OCI-LY3 (cell line): ENCODE measurements around the gene NOS1AP.

Experiments used
- EZH2phosphoT487 ChIP-seq: fragments of 200-600 bp; shearing (Covaris generic); IDR thresholded peaks from 2 replicates; pipeline ENCODE4 v1.6.1; 2018; ENCODE audit warnings: antibody characterized with exemption, mixed run types, low read depth
- TF ChIP-seq, protein P1 (sequence below): fragments of 200-600, 300-600 bp; sonication (generic); IDR thresholded peaks from 2 replicates; pipeline ENCODE4 v1.5.1; 2014; ENCODE audit warnings: antibody characterized with exemption, low read length, low read depth

DNA sequence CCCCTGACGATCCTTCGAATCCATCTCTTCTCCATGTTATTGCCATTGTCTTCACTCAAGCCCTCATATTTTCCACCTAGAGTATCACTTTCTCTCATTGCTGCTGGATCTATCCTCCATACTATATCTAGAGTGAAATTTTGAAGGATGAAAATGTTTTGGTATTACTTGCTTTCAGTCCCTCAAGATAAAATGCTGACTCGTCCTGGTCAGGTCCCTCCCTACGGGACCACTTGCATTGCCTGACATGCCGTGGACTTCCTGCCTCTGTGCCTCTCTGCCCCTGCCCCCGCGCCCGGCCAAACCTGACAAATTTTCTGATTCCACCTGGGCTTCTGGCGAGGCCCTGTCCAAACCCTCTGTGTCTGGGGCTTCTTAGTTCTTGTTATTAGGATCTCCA is 283.6 kb downstream of the NOS1AP start:
- TF ChIP-seq, protein P1, sequence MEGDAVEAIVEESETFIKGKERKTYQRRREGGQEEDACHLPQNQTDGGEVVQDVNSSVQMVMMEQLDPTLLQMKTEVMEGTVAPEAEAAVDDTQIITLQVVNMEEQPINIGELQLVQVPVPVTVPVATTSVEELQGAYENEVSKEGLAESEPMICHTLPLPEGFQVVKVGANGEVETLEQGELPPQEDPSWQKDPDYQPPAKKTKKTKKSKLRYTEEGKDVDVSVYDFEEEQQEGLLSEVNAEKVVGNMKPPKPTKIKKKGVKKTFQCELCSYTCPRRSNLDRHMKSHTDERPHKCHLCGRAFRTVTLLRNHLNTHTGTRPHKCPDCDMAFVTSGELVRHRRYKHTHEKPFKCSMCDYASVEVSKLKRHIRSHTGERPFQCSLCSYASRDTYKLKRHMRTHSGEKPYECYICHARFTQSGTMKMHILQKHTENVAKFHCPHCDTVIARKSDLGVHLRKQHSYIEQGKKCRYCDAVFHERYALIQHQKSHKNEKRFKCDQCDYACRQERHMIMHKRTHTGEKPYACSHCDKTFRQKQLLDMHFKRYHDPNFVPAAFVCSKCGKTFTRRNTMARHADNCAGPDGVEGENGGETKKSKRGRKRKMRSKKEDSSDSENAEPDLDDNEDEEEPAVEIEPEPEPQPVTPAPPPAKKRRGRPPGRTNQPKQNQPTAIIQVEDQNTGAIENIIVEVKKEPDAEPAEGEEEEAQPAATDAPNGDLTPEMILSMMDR: no peak
- TF ChIP-seq EZH2phosphoT487: no peak
